GM12878 (cell line): ENCODE results near the gene AGBL4.

Experiments
- ASH2L ChIP-seq: fragments of 300-600, 200-600 bp; sonication (generic); IDR thresholded peaks from 2 replicates; pipeline ENCODE4 v1.6.1; 2017; ENCODE audit warnings: low read depth, mild to moderate bottlenecking, borderline replicate concordance
- CBFB ChIP-seq: IDR thresholded peaks from 2 replicates; pipeline ENCODE4 v1.6.1; 2016; ENCODE audit warnings: antibody characterized with exemption, low read depth
- CHD1 ChIP-seq: IDR thresholded peaks from 2 replicates; pipeline ENCODE4 v1.6.1; 2012; ENCODE audit warnings: low read depth, low read length, improper control_type of control experiment
- POLR2A ChIP-seq: IDR thresholded peaks from 2 replicates; pipeline ENCODE4 v1.6.1; 2011; ENCODE audit warnings: low read depth, mild to moderate bottlenecking, low read length
- RCOR1 ChIP-seq: conservative IDR thresholded peaks from 2 replicates; pipeline ENCODE4 v1.6.1; 2012; ENCODE audit warnings: low read depth, low read length, improper control_type of control experiment
- TAF1 ChIP-seq: IDR thresholded peaks from 2 replicates; pipeline ENCODE4 v1.6.1; 2011; ENCODE audit warnings: mild to moderate bottlenecking, low read depth, low read length, borderline replicate concordance
- TF ChIP-seq, protein P1 (sequence below): fragments of 150-350 bp; IDR thresholded peaks from 2 replicates; pipeline ENCODE4 v1.6.1; 2016; ENCODE audit warnings: low read depth, low read length
- TF ChIP-seq, protein P2 (sequence below), 3 experiments: IDR thresholded peaks in 2 of 3; conservative IDR thresholded peaks in 1 of 3; 2 replicates each; pipeline ENCODE4 v1.5.1; 2011; ENCODE audit warnings: low read depth in 3 of 3, low read length in 3 of 3, mild to moderate bottlenecking in 3 of 3, control low read depth in 2 of 3, moderate library complexity in 2 of 3, inconsistent platforms in 1 of 3, mixed read lengths in 1 of 3; ENCODE audit not compliant: control insufficient read depth in 2 of 3, insufficient read depth in 1 of 3; ENCODE audit errors: extremely low read depth in 1 of 3

DNA sequence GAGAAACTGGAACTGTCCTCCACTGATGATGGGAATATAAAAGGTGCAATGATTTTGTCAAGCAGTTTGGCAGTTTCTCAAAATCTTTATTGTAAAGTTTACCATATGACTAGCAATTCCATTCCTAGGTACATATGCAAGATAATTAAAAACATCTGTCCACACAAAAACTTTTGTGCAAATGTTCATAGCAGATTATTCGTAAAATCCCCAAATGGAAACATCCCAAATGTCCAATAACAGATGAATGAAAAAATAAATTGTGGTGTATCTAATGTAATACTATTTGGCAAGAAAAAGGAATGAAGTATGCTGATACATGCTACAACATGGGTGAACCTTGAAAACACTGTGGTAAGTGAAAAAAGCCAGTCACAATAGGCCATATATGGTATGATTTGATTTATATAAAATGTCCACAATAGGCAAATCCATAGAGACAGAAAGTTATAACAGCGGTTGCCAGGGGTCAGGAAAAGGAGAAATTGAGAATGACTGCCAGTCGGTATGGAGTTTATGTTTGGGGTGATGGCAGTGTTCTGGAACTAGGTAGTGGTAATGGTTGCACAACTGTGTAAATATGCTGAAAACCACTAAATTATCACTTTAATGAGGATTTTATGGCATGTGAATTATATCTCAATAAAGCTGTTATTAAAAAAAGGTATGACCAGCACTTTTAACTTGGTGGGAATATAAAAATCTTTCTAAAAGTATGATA lies 1165.4 kb downstream of the AGBL4 start:
- no peak for TF ChIP-seq ASH2L
- no peak for TF ChIP-seq CHD1
- TF ChIP-seq, protein P1, sequence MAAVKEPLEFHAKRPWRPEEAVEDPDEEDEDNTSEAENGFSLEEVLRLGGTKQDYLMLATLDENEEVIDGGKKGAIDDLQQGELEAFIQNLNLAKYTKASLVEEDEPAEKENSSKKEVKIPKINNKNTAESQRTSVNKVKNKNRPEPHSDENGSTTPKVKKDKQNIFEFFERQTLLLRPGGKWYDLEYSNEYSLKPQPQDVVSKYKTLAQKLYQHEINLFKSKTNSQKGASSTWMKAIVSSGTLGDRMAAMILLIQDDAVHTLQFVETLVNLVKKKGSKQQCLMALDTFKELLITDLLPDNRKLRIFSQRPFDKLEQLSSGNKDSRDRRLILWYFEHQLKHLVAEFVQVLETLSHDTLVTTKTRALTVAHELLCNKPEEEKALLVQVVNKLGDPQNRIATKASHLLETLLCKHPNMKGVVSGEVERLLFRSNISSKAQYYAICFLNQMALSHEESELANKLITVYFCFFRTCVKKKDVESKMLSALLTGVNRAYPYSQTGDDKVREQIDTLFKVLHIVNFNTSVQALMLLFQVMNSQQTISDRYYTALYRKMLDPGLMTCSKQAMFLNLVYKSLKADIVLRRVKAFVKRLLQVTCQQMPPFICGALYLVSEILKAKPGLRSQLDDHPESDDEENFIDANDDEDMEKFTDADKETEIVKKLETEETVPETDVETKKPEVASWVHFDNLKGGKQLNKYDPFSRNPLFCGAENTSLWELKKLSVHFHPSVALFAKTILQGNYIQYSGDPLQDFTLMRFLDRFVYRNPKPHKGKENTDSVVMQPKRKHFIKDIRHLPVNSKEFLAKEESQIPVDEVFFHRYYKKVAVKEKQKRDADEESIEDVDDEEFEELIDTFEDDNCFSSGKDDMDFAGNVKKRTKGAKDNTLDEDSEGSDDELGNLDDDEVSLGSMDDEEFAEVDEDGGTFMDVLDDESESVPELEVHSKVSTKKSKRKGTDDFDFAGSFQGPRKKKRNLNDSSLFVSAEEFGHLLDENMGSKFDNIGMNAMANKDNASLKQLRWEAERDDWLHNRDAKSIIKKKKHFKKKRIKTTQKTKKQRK = no peak
- no peak for TF ChIP-seq CBFB
- TF ChIP-seq RCOR1 = no peak
- no peak for TF ChIP-seq TAF1
- TF ChIP-seq, protein P2, sequence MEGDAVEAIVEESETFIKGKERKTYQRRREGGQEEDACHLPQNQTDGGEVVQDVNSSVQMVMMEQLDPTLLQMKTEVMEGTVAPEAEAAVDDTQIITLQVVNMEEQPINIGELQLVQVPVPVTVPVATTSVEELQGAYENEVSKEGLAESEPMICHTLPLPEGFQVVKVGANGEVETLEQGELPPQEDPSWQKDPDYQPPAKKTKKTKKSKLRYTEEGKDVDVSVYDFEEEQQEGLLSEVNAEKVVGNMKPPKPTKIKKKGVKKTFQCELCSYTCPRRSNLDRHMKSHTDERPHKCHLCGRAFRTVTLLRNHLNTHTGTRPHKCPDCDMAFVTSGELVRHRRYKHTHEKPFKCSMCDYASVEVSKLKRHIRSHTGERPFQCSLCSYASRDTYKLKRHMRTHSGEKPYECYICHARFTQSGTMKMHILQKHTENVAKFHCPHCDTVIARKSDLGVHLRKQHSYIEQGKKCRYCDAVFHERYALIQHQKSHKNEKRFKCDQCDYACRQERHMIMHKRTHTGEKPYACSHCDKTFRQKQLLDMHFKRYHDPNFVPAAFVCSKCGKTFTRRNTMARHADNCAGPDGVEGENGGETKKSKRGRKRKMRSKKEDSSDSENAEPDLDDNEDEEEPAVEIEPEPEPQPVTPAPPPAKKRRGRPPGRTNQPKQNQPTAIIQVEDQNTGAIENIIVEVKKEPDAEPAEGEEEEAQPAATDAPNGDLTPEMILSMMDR (IDR thresholded peaks at IDR 0.05 in 2 of 3, conservative IDR thresholded peaks at IDR 0.05 in 1 of 3; ENCODE audit: control insufficient read depth in 2 of 3, extremely low read depth in 1 of 3, insufficient read depth in 1 of 3, low read depth in 3 of 3, low read length in 3 of 3) = no peak
- no peak for TF ChIP-seq POLR2A
